GM18511 (cell line): ENCODE measurements around the gene SOWAHA.
"Not testable (repeated sequence)": the region's sequence is repeated elsewhere in the genome, so short reads cannot be mapped to it uniquely, and the experiment has no call there.

ENCODE experiments used
- ATAC-seq: cut with Tn5 transposase; IDR thresholded peaks from one replicate; pipeline ENCODE4 v1.9.1; 2021; ENCODE audit warnings: mild to moderate bottlenecking, moderate library complexity; ENCODE audit not compliant: unreplicated experiment

The SOWAHA gene

DNA sequence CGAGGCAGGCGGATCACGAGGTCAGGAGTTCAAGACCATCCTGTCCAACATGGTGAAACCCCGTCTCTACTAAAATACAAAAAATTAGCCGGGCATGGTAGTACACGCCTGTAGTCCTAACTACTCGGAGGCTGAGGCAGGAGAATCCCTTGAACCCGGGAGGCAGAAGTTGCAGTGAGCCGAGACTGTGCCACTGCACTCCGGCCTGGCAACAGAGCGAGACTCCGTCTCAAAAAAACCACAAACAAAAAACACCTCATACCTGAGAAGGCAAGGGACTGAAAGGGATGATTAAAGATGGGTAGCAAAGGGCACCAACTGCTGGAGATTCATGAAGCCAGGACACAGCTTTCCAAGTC, 6.3 kb upstream of the SOWAHA start:
- ATAC-seq: not testable (repeated sequence)

DNA sequence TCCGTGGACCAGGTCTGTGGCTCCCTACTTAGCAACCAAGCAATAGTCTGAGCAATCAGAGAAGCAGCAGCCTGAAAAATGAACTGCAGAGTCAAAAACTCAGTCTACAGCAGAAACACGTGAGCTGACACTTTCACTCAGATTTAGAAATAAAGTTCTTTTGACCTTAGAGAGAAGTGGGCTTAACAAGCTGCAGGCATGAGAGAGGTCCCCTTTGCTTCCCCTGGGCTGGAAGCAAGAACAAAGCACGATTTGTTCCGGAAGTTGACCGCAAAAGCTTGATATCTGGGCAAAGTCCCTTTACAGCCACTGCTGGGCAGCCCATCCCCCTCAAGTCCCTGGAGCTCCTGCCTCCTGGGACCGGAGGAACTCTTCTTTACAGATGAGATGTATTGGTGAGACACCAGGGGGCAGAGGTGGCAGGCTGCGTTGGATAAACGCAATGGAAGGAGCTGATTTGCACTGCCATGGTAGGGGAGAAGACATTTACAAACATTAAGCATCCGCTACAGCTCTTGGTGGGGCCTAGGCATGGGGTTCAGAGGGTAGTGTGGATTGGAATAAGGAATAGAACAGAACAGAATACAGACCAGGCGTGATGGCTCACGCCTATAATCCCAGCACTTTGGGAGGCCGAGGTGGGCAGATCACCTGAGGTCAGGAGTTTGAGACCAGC, 5.8 kb upstream of the SOWAHA start:
- no peak for ATAC-seq

DNA sequence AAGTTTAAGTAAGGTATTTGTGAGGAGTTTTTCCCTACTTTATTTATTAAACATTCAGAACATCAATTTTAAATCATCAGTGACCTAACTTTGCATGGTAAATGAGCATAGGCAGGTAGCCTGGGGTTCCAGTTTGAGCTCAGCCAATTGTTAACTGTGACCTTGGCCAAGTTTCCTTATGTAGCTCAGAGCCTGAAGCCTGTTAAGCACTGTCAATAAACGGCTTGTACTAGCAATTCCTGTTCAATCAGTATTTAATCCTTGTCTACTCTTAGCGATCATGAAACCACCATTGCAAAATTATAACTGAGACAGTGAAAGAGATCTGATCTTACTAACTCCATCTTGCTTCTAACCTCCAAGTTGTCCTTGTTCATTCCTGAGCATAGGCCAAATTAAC, 4.7 kb upstream of the SOWAHA start:
- no peak for ATAC-seq

DNA sequence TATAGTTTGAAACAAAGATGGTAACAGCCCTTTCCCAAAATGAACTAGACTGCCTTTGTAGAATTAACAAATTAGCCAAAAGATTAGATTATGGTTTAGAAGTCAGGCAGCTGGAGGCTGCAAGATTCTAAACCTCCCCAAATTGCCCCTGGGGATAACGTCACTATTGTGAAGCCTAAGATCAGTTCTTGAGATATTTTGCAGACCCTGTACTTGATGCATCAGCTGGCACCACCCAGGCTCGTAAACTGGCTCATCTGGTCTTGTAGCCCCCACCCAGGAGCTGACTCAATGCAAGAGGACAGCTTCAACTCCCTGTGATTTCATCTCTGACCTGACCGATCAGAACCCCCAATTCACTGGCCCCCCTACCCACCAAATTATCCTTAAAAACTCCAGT, 4.2 kb upstream of the SOWAHA start:
- ATAC-seq: no peak

DNA sequence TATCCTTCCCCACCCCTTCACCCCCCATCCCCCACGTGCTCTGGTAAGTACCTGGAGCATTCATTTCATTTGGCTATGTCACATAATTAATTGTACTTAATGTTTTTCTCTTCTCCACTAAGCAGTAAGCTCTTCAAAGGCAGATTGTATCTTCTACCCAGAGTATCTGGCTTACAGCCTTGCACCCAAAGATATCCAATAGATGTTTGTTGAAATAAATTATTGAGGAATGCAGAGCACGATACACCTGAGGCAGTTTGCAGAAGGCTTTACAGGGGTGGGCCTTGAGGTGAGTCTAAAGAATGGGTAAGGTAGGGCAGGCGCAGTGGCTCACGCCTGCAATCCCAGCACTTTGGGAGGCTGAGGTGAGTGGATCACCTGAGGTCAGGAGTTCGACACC, 2.5 kb upstream of the SOWAHA start:
- no peak for ATAC-seq

DNA sequence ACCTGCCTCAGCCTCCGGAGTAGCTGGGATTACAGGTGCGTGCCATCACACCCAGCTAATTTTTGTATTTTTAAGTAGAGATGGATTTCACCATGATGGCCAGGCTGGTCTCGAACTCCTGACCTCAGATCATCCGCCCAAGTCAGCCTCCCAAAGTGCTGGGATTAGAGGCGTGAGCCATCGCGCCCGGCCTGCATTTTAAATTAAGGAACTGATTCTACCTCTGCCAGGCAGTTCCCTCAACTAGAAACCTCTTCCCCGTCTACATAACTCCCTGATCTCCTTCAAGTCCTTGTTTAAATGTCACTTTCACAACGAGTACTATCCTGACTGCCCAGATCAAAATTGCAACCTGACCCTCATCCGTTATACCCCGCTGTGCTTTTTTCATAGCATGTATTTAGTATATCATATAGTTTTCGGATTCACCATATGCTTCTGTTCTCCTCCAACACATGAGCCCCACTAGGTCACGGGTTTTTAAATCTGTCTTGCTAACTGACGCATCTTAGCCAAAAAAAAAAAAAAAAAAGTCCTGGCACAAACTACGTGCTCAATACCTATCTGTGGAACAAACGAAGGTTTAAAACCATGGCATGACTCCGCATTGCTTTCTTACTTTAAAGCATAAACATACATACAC, 858 bp upstream of the SOWAHA start:
- ATAC-seq: no peak

DNA sequence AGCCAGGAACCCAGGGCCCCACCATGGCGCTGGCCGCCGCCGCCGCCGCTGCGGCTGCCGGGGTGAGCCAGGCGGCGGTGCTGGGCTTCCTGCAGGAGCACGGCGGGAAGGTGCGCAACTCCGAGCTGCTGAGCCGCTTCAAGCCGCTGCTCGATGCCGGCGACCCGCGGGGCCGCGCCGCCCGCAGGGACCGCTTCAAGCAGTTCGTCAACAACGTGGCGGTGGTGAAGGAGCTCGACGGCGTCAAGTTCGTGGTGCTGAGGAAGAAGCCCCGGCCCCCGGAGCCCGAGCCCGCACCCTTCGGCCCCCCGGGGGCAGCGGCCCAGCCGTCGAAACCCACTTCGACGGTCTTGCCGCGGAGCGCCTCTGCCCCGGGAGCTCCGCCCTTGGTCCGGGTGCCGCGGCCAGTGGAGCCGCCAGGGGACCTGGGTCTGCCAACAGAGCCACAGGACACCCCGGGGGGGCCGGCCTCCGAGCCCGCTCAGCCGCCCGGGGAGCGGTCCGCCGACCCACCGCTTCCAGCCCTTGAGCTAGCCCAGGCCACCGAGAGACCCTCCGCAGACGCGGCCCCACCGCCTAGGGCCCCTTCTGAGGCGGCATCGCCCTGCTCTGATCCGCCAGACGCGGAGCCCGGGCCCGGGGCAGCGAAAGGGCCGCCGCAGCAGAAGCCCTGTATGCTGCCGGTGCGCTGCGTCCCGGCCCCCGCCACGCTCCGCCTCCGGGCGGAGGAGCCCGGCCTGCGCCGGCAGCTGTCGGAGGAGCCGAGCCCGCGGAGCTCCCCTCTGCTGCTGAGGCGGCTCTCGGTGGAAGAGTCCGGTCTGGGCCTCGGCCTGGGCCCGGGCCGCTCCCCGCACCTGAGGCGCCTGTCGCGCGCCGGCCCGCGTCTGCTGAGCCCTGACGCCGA, 749 bp downstream of the SOWAHA start:
- ATAC-seq: no peak

DNA sequence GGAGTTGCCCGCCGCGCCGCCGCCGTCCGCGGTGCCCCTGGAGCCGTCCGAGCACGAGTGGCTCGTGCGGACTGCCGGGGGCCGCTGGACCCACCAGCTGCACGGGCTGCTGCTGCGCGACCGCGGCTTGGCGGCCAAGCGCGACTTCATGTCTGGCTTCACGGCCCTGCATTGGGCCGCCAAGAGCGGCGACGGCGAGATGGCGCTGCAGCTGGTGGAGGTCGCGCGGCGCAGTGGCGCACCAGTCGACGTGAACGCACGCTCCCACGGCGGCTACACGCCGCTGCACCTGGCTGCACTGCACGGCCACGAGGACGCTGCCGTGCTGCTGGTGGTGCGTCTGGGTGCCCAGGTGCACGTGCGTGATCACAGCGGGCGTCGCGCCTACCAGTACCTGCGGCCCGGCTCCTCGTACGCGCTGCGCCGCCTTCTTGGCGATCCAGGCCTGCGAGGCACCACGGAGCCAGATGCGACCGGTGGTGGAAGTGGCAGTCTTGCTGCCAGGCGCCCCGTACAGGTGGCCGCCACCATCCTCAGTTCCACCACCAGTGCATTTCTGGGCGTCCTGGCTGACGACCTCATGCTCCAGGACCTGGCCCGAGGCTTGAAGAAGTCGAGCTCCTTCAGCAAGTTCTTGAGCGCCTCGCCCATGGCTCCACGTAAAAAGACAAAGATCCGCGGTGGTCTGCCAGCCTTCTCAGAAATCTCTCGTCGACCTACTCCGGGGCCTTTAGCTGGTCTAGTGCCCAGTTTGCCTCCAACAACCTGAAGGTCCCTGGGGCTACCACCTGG, 1.6 kb downstream of the SOWAHA start:
- no peak for ATAC-seq

DNA sequence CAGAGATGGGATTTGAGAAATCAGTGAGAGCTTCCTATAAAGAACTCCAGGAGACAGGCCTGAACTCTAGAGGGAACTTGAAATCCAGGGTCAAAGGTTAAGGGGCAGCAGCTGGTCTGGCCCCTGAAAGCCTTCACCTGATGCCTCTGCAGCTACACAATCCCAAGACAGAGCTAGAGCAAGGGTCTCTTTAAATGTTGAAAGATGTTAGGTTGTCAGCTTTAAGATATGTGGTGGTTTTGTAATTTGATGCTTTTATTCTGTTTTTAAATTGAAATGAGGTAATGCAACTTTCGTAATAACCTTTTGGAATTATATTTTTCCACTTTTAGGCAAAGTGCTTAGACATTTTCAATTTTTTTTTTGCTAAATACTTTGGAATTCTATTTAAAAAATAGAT, 2.4 kb downstream of the SOWAHA start:
- no peak for ATAC-seq

DNA sequence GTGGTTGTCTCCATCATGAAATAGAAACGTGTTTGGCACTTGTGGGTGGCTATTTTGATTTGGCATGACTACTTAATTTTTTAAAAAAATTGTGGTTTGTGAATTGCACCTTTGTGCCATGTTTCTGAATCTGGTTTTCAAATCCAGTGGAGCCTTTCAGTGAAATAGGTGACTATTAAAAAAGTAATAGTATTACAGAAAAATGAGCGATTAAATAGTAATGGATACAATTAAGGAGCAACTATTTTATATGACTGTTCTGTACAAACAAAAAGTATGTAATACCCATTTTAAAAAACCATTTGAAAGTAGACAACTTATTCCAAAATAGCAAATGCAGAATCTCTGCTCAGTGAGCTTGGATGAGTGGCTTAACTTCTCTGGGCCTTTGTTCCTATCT, 3.0 kb downstream of the SOWAHA start:
- ATAC-seq: no peak

DNA sequence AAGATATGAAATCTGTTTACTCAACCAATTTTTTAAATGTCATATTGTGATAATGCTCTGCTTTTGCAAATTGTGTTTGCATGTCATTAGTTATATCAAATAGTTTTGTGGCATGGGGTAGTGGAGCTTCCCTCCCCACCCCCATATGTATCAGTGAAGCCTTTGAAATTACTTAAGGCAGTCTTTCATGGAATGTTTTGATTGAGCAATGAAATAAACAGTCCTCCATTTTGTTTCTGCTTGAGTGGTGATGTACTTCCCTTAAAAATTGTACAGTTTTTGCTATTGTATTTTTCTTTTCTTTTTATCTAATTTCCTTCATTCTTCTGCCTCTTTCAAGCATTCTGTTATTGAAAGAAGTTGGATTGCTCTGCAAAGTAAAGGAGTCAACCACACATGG, 3.5 kb downstream of the SOWAHA start:
- ATAC-seq: no peak

DNA sequence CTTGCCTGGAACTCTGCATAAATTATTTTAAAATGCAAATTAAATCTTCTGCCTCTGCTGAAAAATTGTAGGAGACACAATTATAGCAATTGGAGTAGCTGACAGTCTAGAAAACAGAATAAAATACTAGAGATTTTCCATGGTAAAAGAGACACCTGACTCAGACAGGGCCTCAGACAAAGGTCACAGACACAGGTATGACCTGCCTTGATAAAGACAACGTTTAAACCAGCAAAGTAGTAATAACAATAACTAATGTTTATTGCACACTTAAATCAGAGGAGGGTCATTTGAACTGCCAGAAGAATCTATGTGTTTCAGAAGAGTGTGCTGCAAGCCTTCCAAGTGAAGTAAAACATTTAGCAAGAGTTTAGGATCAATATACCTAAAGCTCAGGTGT, 3.9 kb downstream of the SOWAHA start:
- no peak for ATAC-seq

DNA sequence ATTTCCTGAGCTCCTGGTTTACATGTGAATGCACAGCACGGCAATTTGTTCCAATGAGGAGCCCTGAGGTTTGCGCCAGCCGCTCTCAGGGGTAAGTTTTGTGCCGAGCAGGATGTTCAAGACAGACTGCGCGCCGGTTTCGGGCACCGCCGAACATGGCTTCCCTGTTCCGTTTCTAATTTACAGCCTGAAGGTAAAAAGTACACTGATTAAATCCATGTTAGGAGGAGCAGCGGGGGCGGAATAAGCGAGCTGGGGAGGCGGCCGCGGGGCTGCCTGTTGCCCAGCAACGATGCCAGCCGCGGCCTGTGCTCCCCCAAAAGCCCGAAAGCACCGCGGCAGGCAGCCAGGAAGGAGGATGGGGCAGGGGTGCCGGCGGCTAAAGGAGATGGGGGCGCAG, 6.4 kb downstream of the SOWAHA start:
- ATAC-seq: no peak

DNA sequence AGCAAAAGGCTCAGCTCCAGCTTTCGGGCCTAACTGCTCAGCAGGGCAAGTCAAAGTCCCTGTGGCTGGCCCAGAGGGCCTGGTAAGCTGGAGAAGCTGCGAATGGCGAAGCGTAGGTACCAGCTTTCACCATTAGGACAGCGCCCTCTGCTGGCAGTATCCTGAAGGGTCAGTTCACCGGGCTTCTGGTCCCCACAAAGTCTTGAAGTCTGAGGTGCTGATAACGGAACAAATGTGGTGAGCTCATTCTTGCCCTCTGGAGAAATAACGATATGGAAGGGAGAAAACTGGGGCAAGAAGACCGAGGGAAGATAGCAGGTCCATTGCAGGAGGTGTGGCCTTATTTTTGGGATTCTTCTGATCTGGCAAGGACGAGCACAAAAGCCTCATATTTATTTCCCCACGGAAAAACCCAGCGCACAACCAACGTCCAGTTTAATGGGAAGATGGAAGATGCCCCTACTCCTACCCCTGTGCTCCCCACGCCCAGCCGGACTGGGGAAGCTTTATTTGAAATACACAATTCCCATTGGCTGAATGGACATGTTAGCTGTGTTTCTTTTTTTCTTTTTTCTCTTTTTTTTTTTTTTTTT, 7.2 kb downstream of the SOWAHA start:
- ATAC-seq: peak; percentile 84

DNA sequence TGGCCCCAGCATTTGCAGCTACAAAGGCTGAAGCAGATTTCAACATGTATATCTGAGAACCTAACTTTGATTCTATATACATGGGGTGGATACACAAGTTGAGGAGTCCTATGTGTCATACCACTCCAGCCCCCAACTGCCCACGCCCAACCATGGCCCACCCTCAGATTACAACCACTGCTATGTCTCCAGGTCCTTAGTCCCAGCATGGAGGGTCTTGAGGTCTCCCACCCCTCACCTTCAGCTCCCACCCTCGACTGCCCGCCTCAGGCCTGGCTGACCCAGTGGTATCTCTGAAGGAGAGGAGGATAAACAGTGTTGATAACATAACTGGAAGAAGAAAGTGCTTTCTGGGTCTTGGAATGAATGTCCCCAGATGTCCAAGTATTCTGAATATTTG, 8.2 kb downstream of the SOWAHA start:
- no peak for ATAC-seq

DNA sequence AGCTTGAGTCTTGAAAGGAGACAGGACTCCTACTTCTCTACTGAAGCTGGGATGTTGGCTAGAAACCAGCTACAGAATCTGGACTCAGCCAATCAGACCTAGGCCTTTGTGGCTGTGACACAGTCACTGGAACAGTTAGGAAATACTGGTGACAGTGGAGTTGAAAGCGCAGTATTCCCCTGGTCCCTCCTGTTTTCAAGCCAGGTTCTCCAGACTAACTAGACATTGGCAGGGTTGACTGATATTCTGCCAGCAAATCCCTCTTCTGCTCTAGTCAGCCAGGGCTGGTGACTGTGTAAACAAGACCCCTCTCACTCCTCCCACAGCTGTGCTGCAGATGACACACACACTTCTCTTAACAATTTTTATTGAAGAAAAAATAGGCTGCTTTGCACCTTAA, 8.7 kb downstream of the SOWAHA start:
- no peak for ATAC-seq

DNA sequence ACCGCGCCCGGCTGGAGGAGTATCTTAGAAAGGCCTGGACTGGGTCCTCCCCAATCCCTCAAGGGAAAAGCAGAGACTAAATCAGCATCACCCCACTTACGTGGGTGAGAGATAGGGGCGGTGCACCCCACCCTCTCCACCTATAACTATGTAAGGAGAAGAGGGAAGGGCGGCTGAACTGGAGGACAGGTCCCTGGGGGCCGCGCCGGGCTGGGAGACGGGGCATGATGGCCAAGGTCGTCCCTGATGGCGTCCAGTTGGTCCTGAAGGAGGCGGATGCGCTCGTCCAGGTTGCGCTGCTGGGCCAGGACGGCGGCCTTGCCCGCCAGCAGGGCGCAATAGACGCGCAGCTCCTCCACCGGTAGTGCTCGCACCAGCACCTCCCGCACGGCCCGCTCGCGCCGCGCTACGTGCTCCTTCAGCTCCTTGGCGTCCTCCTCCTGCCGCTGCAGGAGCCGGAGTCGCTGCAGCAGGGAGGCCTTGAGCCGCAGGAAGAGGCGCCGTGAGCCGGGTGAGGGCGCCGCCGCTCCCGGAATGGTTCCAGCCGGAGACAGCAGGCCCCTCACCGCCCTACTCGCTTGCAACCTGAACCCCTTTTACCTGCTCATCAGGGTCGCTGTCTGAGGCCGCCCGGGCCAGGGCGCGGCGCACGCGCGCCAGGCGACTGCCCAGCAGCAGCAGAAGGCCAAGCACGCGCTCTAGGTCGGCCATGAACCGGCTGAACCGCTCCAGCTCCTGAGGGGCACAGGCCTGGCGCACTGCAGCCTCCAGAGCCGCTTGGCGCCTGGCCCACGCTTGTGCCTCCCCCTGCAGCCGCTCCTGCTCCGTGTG, 9.8 kb downstream of the SOWAHA start:
- no peak for ATAC-seq

DNA sequence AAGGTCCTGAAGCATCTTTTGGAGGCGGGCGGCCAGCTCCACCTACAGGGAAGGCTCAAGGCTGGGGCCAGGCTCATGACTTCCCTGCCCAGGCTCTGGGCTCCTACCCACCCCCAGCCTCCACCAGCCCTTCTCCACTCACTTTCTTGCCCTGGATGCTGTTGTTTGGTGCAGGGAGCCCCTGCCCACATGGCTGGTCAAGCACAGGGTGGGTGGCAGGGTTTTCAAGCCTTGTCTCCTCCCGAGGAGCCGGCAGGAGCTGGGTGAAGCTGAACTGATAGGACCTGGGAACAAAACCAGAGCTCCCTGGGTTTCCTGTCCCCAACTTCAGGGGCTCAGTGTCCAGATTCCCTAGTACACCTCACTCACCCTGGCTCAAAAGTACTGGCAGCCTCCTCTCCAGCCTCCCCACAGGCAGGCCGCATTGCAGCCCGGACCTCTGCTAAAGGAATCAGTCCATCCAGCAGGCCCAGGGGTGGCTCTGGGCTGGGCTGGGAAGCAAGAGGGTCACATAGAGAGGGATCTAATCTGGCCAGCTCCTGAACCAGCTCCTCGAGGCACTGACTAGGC, 10.5 kb downstream of the SOWAHA start:
- ATAC-seq: no peak

DNA sequence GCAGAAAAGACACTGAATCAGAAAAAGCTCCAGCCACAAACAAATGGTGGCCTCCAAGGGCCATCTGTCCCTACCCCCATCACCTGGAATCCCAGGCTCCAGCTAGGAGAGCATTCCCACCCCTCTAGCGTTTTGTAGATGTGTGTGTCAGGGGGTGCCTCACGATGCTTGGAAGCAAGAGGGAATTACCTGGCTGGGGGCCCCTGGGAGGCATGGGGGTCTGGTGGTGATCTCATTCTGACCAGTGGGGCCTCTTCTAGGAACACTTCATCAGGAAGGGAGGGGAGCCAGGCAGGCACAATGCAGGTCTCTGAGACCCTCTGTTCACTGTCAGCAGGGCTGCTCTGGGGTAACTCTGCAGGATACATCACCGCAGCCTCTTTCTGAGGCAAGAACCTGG, 11.3 kb downstream of the SOWAHA start:
- ATAC-seq: no peak
